Activated CD4-positive, CD25-positive, alpha-beta regulatory T cell treated with anti-CD3 and anti-CD28 coated beads, Interleukin-2, amount 50 U/mL, for 72 hours (primary cell): Measurements from ENCODE around the gene HSDL1.
"Not testable (repeated sequence)": the region's sequence is repeated elsewhere in the genome, so short reads cannot be mapped to it uniquely, and the experiment has no call there.

Source experiments
- DNase-seq: peaks from one replicate; pipeline ENCODE4 v3.0.0; 2021

Gene HSDL1

GRCh38 chr16:84137769-84138357, 7.1 kb downstream of the HSDL1 start:
- no peak for DNase-seq

- no peak for DNase-seq
Observed at GRCh38 chr16:84137287-84137686, 7.7 kb downstream of the HSDL1 start.

DNA sequence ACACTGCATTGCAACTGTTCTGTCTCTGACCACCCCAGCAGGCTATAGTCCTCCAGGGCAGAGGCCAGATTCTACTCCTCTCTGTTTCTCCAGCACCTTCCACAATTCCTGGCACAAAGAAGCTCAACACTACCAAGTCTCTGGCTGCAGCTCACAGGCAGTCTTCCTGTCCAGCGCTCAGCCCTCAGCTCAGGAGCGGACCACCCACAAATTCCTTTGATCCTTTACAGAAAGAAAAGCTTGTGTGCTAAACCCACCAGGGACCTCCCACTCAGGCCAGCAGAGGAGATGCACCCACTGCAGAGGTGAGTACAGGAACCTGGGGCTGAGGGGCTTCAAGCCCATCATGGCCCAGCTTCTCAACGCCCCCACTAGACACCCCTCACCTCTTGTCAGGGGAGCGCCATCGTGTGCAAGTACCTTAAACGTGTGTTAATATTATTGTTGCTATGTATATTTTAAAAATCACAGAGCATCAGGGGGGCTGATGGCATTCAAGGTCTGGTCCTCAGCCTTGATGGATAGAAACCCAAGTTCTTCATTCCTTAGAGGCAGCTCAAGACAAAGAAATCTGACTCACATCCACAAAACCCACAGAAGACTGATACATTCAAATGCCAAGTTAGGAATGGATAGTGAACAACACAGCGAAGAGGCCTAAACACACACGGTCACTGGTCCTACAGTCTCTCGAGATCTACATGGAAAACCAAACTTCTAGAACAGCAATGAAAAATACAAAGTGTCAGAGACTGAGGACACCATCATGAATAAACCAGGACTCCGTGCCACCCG, 8.4 kb downstream of the HSDL1 start:
- no peak for DNase-seq

GRCh38 chr16:84132527-84133285, 12.3 kb downstream of the HSDL1 start:
- DNase-seq, result no peak

DNA sequence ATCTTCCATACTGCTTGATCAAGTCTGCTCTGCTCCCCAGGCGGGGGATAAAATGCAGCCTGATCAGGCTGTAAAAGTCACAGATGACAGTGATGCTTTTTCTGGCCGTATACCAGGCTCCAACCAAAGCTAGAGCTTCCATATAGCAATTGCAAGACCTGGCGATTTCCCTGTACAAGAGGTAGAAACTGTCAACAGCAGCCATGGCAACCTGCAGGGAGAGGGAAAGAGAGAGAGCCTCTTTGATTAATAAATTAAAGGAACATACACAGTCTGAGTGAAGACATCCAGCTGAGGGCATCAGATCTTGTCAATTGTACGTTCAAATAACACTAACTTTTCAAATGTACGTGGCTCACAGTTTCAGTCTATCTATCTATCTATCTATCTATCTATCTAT, 13.9 kb downstream of the HSDL1 start:
- DNase-seq, result no peak

DNA sequence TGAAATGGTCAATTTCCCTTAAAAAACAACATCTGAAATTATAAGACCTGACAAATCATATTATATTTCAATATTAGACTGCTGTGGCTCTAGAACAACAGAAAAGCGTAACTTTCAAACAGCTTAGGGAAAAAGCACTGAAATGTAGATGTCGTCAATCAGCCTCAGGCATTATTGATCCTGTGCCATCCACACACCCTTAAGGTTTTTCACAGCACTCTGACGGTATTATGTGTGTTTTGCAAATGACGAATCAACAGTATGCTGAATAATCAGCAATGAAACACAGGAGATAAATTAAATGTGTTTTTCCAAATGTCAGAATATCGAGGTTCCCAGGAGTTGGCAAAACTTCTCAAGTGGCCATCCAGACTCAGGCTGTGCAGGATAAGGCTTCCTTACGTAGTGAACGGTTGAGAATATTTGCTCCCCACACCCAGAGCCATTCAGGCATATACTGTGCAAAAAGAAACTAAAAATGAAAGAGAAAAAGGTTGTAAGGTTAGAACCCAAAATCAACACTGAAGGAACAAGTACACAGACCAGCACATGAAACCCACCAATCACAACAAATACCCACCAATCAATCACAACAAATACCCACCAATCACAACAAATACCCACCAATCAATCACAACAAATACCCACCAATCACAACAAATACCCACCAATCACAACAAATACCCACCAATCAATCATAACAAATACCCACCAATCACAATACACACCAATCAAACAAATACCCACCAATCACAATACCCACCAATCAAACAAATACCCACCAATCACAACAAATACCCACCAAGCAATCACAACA, 20.5 kb downstream of the HSDL1 start:
- no peak for DNase-seq

- DNase-seq, result no peak
Observed at GRCh38 chr16:84121007-84121406, 24.0 kb downstream of the HSDL1 start.

DNA sequence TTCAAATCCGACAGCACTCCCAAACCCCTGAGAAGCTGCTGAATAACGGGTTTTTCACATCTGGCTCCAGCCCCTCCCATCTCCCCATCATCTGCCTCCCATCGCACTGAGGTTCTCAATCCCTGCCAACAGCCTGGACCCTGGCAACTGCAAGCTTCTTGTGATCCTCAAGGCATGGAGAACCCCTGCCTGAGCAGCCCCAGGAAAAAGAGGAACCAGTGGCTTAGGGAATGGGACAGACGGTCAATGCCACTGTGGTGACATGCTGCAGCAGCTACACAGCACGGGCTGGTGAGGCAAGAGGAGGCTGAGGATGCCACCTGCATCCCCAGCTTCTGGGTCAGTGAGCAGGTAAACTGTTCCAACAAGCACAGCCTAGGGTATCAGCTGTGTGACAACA, 25.0 kb downstream of the HSDL1 start:
- no peak for DNase-seq

- DNase-seq, result no peak
Observed at GRCh38 chr16:84119368-84119767, 25.6 kb downstream of the HSDL1 start.

- DNase-seq, result not testable (repeated sequence)
Observed at GRCh38 chr16:84118315-84118714, 26.7 kb downstream of the HSDL1 start.

DNA sequence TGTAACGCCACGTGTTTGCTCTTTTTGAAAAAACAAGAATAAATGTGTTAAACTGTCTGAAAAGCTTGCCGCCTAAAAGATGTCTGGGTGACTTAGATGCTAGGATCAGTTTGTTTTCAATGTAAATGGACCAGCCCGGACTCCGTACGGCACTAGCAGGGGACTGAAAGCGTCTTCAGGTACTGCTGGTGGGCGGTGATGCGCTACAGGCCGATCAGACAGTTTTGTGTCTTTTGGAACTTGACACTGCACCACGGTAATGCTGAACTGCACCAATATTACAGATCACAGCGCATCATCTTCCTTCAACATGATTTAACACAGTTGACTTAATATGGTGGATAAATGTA, 27.5 kb downstream of the HSDL1 start:
- DNase-seq, result no peak

DNA sequence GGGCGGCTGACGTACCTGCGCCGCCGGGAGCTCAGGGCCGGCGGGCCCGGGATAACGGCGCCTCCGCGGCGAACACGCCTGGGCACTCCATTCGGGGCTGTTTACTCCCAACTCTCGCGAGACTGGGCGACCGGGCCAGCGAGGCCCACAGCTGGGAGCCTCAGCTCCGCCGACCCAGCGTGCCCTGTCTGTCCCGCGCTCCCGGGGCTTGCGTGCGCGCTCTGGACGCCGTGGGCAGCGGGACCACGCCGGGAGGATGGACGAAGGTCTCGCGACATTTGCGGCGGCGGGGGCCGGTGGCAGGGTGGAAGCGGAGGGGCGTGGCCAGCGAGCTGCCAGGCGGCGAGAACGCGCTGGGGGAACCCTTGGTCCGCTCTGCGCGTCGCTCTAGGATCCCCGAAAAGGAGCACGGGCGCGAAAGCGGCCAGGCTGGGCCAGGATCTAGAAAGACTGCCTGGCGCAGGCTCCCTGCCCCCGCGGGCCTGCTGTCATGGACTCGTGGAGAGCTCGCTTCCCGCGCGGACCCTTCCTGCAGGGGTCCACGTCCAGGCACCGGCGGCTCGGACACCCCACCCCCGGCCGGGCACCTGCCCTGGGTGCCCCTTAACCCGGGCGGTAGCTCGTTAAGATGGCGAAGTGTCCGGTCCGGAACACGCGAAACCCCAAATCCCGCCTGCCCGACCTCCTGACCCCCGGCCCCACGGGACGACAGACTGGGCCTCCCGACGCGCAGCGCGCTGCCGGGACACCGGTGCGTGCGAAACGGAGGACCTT, 28.1 kb downstream of the HSDL1 start, which contains the start of gene MBTPS1:
Gene MBTPS1 (minus strand): TSS at position 223 of the 774 bp plus-strand sequence. CDS start 15,159 bp downstream, outside the sequence.
- DNase-seq, result peak; percentile 99

GRCh38 chr16:84115919-84116719, 28.9 kb downstream of the HSDL1 start:
- no peak for DNase-seq

DNA sequence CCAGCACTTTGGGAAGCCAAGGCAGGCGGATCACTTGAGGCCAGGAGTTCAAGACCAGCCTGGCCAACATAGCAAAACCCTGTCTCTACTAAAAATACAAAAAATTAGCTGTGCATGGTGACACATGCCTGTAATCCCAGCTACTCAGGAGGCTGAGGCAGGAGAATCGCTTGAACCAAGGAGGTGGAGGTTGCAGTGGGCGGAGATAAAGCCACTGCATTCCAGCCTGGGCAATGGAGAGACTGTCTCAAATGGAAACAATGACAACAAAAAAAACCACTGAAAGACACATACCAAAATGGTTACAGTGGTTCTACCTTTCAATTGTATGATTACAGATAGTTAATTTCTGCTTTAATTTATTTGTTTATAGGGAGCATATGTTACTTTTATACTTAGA, 33.0 kb downstream of the HSDL1 start:
- DNase-seq, result not testable (repeated sequence)

DNA sequence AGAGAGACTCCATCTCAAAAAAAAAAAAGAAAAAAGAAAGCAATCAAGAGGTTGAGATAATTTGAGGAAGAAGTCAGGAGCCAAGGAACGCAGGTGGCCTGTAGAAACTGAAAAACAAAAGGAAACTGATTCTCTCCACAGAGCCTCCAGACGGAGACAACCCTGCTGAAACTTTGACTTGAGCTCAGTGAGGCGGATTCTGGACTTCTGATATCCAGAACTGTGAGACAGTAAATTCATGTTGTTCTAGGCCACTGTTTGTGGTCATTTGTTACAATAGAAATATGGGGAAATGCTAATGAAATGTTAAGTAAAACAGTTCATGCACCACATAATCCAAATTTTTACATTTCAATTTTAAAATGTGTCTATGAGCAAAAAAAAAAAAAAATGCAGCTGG, 33.5 kb downstream of the HSDL1 start:
- no peak for DNase-seq

DNA sequence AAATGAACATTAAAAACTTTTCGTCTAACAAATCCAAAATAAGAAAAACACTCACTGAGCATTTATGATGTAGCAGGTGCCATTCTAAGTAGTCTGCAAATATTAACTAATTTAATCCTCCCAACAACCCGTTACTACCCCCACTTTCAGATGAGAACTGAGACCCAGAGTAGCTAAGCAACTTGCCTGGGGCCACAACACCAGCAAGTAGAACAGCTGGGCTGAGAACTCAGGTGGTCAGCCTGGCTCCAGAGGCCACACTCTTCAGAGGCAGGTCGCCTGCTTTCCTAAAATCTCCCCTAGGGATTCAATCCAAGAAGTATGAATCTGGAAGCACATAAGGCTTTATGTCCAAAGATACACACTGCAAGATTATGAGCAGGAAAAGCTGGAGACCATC, 34.5 kb downstream of the HSDL1 start:
- DNase-seq, result no peak

DNA sequence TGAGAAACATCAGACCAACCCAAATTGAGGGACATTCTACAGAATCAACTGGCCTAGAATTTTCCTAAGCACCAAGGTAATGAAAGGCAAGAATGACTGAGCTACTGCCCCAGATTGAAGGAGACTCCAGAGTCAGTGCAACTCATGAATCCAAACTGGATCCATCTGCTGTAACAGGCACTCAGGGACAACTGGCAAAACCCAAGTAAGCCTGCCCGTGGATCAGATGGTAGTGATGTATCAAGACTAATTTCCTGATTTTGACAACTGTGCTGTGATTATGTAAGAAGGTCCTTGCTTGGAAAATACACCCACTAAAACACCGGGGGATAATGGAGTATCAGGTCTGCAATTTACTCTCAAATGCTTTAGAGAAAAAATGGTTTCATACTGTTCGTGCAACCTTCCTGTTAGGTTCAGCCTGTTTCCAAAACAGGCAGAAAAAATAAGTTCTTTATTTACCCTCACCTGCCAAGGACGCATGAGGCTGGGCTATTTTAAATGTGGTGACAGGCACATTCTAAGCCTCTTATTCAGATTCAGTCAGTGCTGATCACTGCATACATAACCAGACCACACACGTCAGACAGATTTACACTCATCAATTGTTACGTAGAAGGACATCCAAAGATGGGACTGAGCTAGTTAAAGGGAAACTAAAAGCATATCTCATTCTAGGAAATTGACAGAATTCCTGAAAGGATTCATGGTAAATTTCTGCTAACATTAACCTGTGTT, 35.2 kb downstream of the HSDL1 start:
- no peak for DNase-seq

- DNase-seq, result no peak
Observed at GRCh38 chr16:84107921-84108320, 37.1 kb downstream of the HSDL1 start.

GRCh38 chr16:84105948-84106740, 38.8 kb downstream of the HSDL1 start:
- no peak for DNase-seq
